Sigmoid colon (tissue), 7 donors: ENCODE results near the gene NOX3. TPM values are rescaled to one million over a fixed set of nuclear protein-coding genes. Genes with fewer than 3 reads are reported as not detected.

Source experiments
- DNase-seq: peaks from one replicate; pipeline ENCODE4 v3.0.0-alpha.2; 2019
- H3K27ac ChIP-seq, 4 donors: fragments of 200-600 bp; sonication (generic); one replicate each; pipeline ENCODE4 v1.5.1; 2016 to 2019; ENCODE audit warnings: mild to moderate bottlenecking in 1 of 4
- H3K27me3 ChIP-seq, 3 donors: fragments of 200-600 bp; sonication (generic); one replicate each; pipeline ENCODE4 v1.5.1; 2019; ENCODE audit warnings: mild to moderate bottlenecking in 1 of 3
- H3K36me3 ChIP-seq, 4 donors: fragments of 200-600 bp; sonication (generic); one replicate each; pipeline ENCODE4 v1.5.1; 2016 to 2019
- H3K4me1 ChIP-seq, 4 donors: fragments of 200-600 bp; sonication (generic); one replicate each; pipeline ENCODE4 v1.5.1; 2017 to 2019
- H3K4me3 ChIP-seq, 4 donors: fragments of 200-600 bp; sonication (generic); one replicate each; pipeline ENCODE4 v1.5.1; 2017 to 2019; ENCODE audit warnings: mild to moderate bottlenecking in 2 of 4, moderate library complexity in 1 of 4
- H3K9me3 ChIP-seq, 4 donors: fragments of 200-600 bp in 3 of 4; sonication (generic) in 3 of 4; one replicate each; pipeline versions ENCODE4 v1.5.1 to v1.6.1; 2013 to 2019
- EP300 ChIP-seq, 4 donors: sonication (generic); formaldehyde crosslinking; IDR thresholded peaks; one replicate each; pipeline ENCODE4 v1.6.1; 2017; ENCODE audit warnings: antibody characterized with exemption in 4 of 4
- POLR2A ChIP-seq, 2 donors: fragments of 450-650 bp; IDR thresholded peaks; one replicate each; pipeline ENCODE4 v1.6.1; 2016; ENCODE audit warnings: antibody characterized with exemption in 2 of 2, mild to moderate bottlenecking in 2 of 2, moderate library complexity in 2 of 2
- POLR2AphosphoS5 ChIP-seq, 4 donors: sonication (generic); formaldehyde crosslinking; IDR thresholded peaks; one replicate each; pipeline ENCODE4 v1.6.1; 2017; ENCODE audit warnings: antibody characterized with exemption in 4 of 4
- WGBS, 2 donors: extraction: QIAGEN DNeasy Blood & Tissue Kit; methylation state at CpG; one replicate each; pipeline ENCODE4 v1.1.7; 2013; 5-methylcytosine and 5-hydroxymethylcytosine counted together
- intact Hi-C: fragments of 100-400 bp; cut with DNase I; formaldehyde crosslinking; loops from one replicate; pipeline ENCODE4 v1.15.1; 2023
- polyA plus RNA-seq, 3 donors: library from polyadenylated mRNA; stranded (reverse); fragments of 200-250 nt; gene quantifications; one replicate each; pipeline ENCODE4 v1.2.3, GENCODE V29; 2013
- total RNA-seq, 4 donors: library from RNA; depleted of rRNA; stranded (reverse); fragments of >200 nt; gene quantifications; one replicate each; pipeline ENCODE4 v1.1.0, GENCODE V29; 2016
- TF ChIP-seq, protein P1 (sequence below), 4 experiments: fragments of 450-650 bp in 3 of 4; fragments of 200-600 bp in 1 of 4; IDR thresholded peaks; one replicate each; pipeline ENCODE4 v1.5.1; 2016 to 2019; ENCODE audit warnings: antibody characterized with exemption in 4 of 4, mild to moderate bottlenecking in 3 of 4, moderate library complexity in 2 of 4
- donor health status: healthy with polysubstance abuse.
- donor health status: Bipolar disorder and iron deficiency.
- donor health status: healthy.

Gene NOX3
- total and polyA plus RNA-seq, 7 donors: not detected

DNA sequence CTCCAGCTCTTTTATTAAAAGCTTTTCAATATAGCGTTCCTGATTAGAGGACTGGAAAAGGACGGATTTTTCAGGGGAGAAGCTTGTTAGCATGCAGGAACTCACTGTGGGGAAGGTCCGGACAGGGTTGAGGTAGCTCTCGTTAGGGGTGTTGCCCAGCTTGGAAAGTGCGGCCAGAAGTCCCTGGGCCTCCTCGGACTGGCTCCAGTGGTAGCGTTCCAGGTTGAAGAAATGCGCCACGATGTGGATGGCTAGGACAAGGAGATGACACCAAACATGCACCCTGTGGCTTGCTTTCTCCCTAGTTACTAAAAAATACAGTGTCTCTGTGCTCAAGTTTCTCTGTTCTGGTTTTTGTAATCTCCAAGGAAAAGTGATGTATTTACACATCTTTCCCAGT lies 12.5 kb downstream of the NOX3 start:
- TF ChIP-seq EP300 (IDR thresholded peaks at IDR 0.05): no peak
- Histone ChIP-seq H3K36me3 (no peaks in the 10 kb centered on the region), H3K27me3 (no peaks in the 10 kb centered on the region), H3K4me3 (no peak overlapping the region), H3K27ac (no peak overlapping the region), H3K4me1 (no peaks in the 10 kb centered on the region), H3K9me3 (no peaks in the 10 kb centered on the region)
- WGBS, 2 donors: 89 to 93% methylated on average over 9 of the region's 9 CpGs
- intact Hi-C loops: no loop called here
- DNase-seq: no peak

DNA sequence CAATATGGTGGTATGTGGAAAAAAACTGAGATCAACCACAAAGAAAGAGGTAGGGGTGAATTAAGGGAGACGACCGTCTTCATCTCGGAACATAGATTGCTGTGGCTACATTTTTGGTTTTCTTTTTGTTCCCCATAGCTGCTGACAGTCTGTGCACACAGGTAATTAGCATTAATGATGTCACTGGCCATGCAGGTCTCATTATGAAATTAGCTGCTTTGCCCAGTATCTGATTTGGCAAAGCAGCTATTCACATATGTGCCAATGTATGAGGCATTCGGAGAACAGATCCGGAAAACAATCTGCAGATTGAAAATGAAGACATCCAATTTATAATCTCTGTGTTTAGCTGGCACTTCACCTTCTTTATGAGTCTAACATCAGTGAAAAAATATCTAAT lies 13.1 kb downstream of the NOX3 start:
- WGBS, 2 donors: 91 to 94% methylated on average over 5 of the region's 5 CpGs
- DNase-seq: no peak
- H3K4me1 ChIP-seq: peaks cover 0 to 3% (median under 1%) of the 10 kb centered on the region in 4 donors

DNA sequence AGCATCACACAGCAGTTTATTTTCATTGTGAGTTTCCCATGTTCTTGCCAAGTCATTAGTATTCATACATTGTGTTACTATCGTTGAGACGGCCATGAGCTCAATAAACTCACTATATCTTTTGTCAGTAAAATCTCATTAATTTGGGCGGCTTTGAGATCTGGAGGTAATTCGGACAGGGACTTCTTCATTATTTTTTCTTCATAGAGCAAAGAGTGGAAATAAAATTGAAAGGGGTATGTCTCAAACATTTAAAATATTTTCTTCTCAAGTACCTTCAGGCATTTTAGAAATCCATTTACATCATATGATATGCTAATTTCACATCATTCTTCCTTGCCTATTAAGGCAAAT lies 14.6 kb downstream of the NOX3 start:
- no peaks in the 10 kb centered on the region for H3K9me3 ChIP-seq
- TF ChIP-seq, protein P1, sequence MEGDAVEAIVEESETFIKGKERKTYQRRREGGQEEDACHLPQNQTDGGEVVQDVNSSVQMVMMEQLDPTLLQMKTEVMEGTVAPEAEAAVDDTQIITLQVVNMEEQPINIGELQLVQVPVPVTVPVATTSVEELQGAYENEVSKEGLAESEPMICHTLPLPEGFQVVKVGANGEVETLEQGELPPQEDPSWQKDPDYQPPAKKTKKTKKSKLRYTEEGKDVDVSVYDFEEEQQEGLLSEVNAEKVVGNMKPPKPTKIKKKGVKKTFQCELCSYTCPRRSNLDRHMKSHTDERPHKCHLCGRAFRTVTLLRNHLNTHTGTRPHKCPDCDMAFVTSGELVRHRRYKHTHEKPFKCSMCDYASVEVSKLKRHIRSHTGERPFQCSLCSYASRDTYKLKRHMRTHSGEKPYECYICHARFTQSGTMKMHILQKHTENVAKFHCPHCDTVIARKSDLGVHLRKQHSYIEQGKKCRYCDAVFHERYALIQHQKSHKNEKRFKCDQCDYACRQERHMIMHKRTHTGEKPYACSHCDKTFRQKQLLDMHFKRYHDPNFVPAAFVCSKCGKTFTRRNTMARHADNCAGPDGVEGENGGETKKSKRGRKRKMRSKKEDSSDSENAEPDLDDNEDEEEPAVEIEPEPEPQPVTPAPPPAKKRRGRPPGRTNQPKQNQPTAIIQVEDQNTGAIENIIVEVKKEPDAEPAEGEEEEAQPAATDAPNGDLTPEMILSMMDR (IDR thresholded peaks at IDR 0.05): no peak
- TF ChIP-seq POLR2AphosphoS5 (IDR thresholded peaks at IDR 0.05) (no peak), EP300 (IDR thresholded peaks at IDR 0.05) (no peak), POLR2A (IDR thresholded peaks at IDR 0.05) (no peak)
- H3K36me3 ChIP-seq: no peaks in the 10 kb centered on the region
- H3K27me3 ChIP-seq: no peaks in the 10 kb centered on the region
- no peak overlapping the region for H3K27ac ChIP-seq
- no peak overlapping the region for H3K4me3 ChIP-seq
- no peak for DNase-seq
- H3K4me1 ChIP-seq: peaks cover 0 to 13% (median 7%) of the 10 kb centered on the region in 4 donors
- WGBS, 2 donors: 85 to 91% methylated on average over 4 of the region's 4 CpGs
- intact Hi-C loops: no loop called here

More for the DNA sequence above, 13.1 kb downstream of the NOX3 start:
- Histone ChIP-seq H3K4me3 (no peak overlapping the region), H3K27me3 (no peaks in the 10 kb centered on the region), H3K36me3 (no peaks in the 10 kb centered on the region), H3K9me3 (no peaks in the 10 kb centered on the region), H3K27ac (no peak overlapping the region)
- intact Hi-C loops: no loop called here
- TF ChIP-seq, protein P1 (IDR thresholded peaks at IDR 0.05): no peak
- TF ChIP-seq POLR2A (IDR thresholded peaks at IDR 0.05) (no peak), EP300 (IDR thresholded peaks at IDR 0.05) (no peak), POLR2AphosphoS5 (IDR thresholded peaks at IDR 0.05) (no peak)

DNA sequence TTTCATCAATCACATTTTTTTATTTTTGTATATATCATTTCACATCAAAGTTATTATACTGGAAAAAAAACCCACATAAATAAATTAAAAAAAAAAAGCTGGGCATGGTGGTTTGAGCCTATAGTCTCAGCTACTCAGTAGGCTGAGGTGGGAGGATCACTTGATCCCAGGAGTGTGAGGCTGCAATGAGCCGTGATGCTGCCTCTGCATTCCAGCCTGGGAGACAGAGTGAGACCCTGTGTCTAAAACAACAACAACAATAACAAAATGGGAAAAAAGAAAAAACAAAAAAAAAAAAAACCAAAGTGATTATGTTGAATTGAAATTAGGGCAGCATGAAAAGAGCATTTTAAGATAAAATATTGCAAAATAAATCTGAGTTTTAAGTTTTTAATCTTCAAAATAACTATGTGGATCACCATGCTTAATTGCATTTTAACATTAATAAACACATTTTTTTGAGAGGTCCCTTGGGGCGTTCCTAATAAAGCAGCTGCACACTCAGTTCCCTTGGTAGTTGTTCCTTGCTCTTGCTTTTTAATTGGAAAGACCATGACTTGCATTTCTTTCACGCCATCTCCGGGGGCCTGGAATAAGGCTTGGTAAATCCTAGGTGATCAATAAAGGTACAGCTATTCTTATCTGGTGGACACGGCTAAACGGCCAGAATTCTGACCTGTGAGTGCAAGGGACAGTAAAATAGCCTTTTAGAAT lies 15.1 kb downstream of the NOX3 start:
- H3K27me3 ChIP-seq: no peaks in the 10 kb centered on the region
- no peak overlapping the region for H3K4me3 ChIP-seq
- TF ChIP-seq POLR2A (IDR thresholded peaks at IDR 0.05) (no peak), POLR2AphosphoS5 (IDR thresholded peaks at IDR 0.05) (no peak), EP300 (IDR thresholded peaks at IDR 0.05) (no peak)
- TF ChIP-seq, protein P1 (IDR thresholded peaks at IDR 0.05): no peak
- H3K27ac ChIP-seq: no peak overlapping the region
- no peak for DNase-seq
- intact Hi-C loops: no loop called here
- 77 to 94% methylated on average over 6 of the region's 6 CpGs for WGBS, 2 donors
- no peaks in the 10 kb centered on the region for H3K36me3 ChIP-seq
- peaks cover 0 to 13% (median 7%) of the 10 kb centered on the region in 4 donors for H3K4me1 ChIP-seq
- H3K9me3 ChIP-seq: no peaks in the 10 kb centered on the region

DNA sequence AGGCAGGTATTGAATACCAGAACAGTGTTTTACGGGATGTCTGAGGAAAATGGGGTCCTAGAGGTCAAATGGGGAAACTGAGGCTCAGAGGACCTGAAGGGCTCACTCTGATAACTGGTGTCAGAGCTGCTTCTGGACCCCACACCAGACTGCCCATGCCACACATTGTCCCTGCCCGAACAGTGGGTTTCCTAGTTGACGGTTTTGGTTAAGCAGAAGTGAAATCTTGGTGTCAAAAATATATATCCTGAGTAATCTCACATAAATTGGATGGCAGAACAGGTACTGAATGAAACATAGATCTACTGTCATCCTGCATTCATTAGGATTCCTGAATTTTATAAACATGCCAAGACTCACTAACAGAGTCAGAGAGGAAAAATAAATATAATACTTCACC lies 16.3 kb downstream of the NOX3 start:
- no peaks in the 10 kb centered on the region for H3K27me3 ChIP-seq

More for the DNA sequence above, 16.3 kb downstream of the NOX3 start:
- intact Hi-C loops: no loop called here
- Histone ChIP-seq H3K4me3 (no peak overlapping the region), H3K4me1 (peaks cover 0 to 13% (median 7%) of the 10 kb centered on the region in 4 donors), H3K27ac (no peak overlapping the region), H3K9me3 (no peaks in the 10 kb centered on the region), H3K36me3 (no peaks in the 10 kb centered on the region)
- no peak for DNase-seq
- WGBS, 2 donors: 86 to 91% methylated on average over 3 of the region's 3 CpGs
- no peak for TF ChIP-seq POLR2A (IDR thresholded peaks at IDR 0.05)
- no peak for TF ChIP-seq EP300 (IDR thresholded peaks at IDR 0.05)
- no peak for TF ChIP-seq POLR2AphosphoS5 (IDR thresholded peaks at IDR 0.05)
- TF ChIP-seq, protein P1 (IDR thresholded peaks at IDR 0.05): no peak
